Raji (cell line): ENCODE measurements around the gene GJA8.

ENCODE experiments used
- POLR2A ChIP-seq: IDR thresholded peaks from 2 replicates; pipeline ENCODE4 v1.6.1; 2011; ENCODE audit warnings: low read depth, low read length, control low read depth; ENCODE audit not compliant: insufficient read depth

The GJA8 gene

DNA sequence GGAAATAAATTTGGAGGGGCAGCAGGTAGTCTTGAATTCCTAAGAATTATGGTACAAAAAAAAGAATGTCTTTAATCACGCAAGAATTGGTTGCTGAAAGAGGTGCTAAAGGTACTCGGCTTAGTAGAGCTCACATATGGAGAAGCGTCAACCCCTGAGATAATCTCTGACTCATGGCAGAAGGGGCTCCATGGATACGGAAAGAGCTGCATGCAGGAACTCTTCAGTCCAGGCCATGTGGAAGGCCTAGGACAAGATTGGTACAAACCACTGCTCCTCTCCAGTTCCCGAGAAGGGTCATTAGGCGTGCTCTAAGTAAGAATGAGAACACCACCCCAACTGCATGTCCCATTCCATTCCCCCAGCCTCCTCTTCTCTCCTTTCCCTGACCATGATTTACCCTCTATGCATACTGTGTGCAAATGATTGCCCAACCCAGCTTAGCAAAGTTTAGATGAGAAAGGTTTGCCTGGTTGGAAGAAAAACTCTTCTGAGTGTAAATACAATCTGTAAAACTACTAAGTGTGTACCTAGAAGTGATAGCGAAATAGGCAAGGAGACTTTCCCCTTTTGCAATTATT is 10.9 kb downstream of the GJA8 start:
- TF ChIP-seq POLR2A = no peak

DNA sequence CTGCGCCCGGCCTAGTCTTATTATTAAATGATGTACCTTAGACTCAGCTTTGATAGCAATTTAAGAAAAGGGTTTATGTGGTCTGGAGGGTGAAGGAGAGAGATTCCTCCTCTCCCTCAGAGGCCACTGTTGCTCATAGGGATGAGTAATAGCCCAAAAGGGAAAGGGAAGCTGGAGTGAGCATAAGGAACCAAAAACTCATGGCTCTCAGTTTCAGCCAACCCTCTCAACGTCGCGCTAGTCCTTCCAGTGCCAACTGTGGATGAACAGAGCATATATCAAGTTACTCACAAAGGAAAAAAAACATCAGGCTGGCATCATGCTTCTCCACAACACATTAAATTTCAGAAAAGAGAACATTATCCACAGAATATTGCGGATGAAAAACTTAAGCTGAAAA is 17.3 kb downstream of the GJA8 start:
- no peak for TF ChIP-seq POLR2A

DNA sequence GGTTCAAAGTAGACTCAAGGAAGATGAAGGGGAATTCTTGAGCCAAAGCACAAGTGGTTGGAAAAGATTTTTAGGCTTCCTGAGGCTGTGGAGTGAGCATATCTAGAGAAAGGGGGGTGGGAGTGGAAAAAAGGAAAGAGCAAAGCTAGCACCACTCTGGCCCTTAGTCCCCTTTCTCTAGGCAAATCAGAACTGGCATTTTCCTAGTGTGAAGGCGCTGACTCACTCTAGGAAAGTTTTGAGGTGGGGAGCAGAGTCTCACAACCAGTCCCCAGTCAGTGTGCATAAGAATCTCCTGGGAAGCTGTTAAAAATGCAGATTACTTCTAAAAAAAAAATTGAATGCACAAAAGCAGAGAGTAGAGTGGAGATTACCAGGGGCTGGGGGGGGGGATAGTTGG is 22.2 kb downstream of the GJA8 start:
- TF ChIP-seq POLR2A = no peak

DNA sequence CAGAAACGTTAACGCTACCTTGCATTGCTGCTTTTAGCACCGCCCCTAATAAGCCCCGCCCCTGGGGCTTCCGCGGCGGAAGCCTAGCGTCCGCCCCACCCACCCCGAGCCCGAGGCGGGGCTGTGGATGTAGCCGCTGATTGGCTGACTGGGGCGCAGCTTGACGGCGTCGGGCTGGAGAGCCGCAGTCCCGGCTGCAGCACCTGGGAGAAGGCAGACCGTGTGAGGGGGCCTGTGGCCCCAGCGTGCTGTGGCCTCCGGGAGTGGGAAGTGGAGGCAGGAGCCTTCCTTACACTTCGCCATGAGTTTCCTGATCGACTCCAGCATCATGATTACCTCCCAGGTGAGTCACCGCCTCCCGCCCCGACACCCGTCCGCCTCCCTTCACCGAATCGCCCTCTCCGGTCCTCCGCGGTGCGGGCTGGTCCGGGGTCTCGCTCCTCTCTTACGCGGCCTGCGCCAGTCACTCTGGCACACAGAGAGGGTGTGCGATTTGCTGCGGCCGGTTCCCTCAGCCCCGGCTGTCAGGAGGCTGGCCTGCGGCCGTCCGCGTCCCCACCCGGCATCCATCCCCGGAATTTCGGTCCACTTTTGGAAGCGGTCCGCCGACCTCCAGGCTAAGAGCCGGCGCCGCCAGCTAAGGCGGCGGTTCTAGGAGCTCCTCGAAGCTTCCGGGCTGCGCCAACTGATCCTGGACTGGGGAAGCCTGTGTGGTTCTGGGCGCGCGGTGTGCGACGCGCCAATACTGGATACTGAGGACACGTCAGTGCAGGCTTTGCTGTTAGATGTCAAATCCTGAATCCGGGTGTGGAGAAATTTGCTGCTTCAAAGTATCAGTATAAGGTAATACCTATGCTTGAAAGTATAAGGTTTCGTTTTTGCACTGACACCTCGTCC is 25.9 kb downstream of the GJA8 start, which contains the start of gene GPR89B:
GPR89B (plus strand) TSS at position 185 of the 897 bp plus-strand sequence; CDS start at position 302, 117 bp downstream.
- peak; percentile 88 for TF ChIP-seq POLR2A
